GM19452 (cell line): ENCODE measurements around the gene KRT72.

Experiments used
- ATAC-seq: cut with Tn5 transposase; IDR thresholded peaks from one replicate; pipeline ENCODE4 v1.9.1; 2021; ENCODE audit not compliant: unreplicated experiment

The KRT72 gene

DNA sequence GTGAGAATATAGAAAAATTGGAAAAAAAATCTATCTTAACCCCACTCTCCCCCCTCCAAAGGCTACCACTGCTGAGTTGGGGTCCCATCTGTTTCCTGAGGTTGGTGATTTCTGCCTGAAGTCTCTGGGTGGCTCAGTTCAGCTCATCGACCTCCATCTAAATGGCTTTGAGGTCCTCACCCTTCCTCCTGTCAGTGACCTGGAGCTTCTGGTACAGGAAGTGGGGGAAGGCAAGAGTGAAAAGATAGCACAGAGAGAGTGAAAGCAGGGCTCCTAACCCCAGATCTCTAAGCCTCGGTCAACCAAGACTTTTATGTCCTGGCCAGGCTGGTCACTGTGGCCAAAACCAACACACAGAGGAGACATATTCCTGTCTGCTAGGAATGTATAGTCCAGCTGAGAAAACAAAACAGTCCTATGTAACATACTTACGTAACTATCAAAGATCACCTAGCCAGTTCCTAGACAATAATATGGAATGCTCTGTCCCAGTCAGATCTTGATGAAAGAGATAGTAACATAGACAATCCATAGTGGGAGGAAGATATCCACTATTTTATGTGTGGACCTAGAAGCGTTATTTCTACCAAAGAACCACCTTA lies 29.4 kb upstream of the KRT72 start:
- ATAC-seq, result no peak

DNA sequence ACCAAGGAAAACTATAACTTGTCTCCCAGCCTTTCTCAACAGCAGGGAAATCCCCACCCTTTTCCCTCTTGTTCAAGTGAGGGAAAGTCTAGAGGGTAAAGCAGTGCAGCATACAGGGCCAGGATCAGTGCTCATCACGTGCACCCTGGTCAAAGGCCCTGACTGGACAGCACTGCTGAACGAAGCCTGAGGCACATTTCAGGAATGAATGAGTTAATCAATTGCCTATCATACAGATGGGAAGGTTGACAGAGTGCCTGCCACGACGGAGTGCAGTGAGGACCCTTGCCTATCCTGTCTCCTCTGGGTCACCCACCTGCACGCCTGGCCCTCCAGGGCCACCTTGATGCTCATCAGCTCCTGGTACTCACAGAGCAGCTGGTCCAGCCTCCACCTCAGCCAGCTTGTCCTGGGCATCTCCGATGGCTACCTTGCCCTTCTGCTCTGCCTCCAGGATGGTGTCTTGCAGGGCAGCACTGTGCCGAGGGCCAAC lies 28.8 kb upstream of the KRT72 start:
- no peak for ATAC-seq

- ATAC-seq, result no peak
Measured at GRCh38 chr12:52629281-52630007, 28.2 kb upstream of the KRT72 start.

- ATAC-seq, result no peak
Measured at GRCh38 chr12:52628841-52629240, 27.6 kb upstream of the KRT72 start.

DNA sequence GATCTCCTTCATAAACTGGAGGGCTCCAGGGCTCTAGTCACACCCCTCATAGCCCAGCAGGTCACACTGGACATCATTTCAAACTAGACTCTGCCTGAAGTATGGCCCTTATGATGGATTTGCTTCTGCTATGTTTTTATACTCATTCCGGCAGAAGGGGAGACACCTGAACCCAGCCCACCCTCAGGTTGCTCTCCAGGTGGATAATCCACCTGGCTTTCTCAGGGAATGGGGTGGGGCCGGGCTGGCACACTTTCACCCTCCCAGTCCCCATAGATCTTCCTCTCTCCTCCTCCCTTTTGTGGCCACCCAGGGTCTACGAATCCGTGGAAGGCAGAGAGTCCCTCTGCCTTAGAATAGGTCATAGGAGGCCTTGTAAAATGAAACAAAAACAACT lies 26.8 kb upstream of the KRT72 start:
- ATAC-seq, result no peak

DNA sequence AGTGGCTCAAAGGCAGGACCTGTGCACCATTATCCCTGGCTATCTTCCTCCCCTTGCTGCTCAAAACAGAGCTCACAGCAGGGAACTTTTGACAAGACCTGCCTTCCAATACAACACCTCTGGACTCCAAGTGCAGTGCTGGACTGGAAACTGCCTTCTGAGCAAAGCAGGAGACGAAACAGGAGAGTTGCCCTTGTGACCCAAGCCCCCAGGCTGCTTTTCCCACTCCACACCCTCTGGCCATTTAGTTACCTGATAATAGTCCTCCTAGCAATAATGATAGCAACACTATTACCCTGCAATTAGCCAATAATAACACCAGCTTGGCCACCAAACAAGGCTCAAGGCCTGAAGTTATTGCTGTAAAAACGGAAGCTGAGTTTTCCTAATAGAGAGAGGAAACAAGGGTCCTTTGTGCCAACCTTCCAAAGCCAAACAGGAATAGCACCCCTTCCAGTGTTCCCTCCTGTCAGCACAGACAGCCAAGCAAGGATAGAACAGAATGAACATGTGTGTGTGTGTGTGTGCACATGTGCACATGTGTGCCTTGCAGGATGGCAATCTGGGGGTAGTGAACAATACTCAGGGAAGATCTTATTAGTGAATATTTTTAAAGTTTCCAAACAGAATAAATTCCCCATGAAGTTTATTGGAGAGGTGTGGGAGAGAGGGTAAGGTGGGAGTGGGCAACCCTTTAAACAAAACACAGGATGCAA lies 26.3 kb upstream of the KRT72 start:
- ATAC-seq, result no peak

GRCh38 chr12:52622349-52622748 lies 21.1 kb upstream of the KRT72 start:
- ATAC-seq, result no peak

DNA sequence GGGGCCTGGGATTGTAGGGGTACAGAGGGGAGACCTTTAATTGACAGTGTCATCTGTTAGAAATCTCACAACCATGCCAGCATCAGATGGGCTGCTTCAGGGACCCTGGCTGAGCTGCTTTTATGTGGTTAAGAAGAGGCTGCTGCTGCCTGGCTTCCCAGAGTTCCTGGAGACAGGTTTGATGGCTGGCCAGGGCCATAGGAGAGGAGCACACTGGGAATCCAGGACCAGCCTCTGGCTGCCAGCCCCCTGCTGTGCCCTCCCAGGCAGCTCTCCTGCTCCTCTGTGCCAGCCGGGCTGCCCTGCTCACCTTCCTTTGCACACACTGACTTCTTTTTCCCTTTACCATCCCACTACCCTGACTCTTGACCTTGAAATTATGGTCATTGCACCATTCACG lies 17.6 kb upstream of the KRT72 start:
- ATAC-seq, result no peak

- no peak for ATAC-seq
Measured at GRCh38 chr12:52618216-52618615, 17.0 kb upstream of the KRT72 start, which contains the start of gene KRT73. Gene KRT73 (minus strand): TSS chr12:52618559. CDS start chr12:52618524, 35 bp downstream.

GRCh38 chr12:52617403-52617785 lies 16.1 kb upstream of the KRT72 start:
- ATAC-seq, result no peak

DNA sequence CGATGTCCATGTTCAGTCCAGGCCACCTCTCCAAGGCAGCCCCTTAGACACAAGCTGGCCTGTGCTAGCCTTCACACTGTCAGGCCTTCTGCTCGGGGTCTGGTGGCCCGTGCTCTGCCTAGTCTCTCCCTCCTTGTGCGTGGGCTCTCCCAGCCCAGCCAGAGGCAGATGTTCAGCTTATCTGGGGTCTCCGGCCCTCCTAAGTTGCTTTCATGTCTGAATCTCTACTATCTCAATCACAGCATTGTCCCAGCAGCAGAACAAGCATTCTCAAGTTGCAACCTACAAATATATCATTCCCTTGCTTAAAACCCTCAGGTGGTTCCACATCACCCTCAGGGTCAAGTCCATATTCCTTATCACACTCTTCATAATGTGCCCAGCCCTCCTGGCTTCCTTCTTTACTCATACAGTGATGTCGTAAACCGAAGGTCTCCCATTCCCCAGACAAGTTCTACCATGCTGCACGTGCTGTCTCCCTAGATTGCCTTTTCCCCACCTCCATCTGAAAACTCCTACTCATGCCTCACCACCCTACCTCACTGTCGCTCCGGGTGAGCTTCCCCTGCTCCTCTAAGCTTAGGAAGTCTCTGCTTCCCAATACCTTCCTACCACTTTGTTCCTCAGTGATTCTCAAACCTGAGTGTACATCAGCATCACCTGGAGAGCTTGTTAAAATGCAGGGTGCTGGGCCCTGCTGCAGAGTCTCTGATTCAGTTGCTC lies 15.6 kb upstream of the KRT72 start:
- ATAC-seq, result no peak

DNA sequence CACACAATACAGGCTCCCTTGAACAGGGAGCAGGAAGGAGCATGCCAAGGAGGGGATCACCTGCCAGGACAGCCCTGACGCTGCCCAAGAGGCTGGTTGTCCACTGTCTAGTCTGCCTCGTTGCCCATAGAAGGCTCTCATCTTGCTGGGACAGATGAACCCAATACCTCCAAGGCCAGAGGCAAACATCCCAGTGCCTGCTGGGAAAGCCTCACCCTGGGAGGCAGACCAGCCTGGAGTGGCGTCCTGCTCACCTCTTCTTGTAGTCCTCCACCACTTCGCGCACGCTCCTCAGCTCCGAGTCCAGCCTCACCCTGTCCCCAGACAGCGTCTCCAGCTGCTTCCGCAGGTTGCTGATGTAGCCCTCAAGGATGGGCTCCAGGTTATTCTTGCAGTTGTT lies 14.6 kb upstream of the KRT72 start:
- no peak for ATAC-seq

- no peak for ATAC-seq
Measured at GRCh38 chr12:52615208-52615868, 14.1 kb upstream of the KRT72 start.

- no peak for ATAC-seq
Measured at GRCh38 chr12:52614381-52615207, 13.3 kb upstream of the KRT72 start.

DNA sequence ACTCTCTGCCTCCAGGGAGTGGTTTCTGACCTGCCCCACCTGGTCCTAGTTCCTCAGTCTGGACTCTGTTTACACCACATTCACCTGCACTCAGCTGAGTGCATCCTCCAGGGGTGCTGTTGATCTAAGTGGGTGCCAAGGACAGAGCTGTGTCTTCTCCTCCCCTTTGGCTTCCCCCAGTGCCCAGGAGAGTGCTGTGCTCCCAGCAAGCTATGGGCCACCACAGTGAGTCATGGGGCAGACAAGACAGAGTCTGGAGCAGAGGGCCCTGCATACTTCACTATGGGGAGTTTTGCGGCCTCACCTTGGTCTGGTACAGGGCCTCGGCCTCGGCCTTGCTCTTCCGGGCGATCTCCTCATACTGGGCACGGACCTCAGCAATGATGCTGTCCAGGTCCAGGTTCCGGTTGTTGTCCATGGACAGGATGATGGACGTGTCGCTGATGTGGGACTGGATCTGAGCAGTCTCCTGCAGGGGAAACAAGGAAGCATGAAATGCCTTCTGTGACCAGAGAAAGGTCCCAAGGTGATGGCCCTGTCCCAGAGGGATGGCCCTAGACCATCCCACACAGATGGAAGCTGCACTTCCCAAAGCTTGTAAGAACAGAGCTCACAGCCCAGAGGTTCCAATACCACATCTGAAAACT lies 12.2 kb upstream of the KRT72 start:
- ATAC-seq, result no peak

- ATAC-seq, result no peak
Measured at GRCh38 chr12:52612431-52613383, 11.4 kb upstream of the KRT72 start.

GRCh38 chr12:52611080-52611468 lies 9.8 kb upstream of the KRT72 start:
- no peak for ATAC-seq
